SK-N-SH (cell line): ENCODE measurements around the gene DUSP10. TPM values are rescaled to one million over a fixed set of nuclear protein-coding genes. Genes with fewer than 3 reads are reported as not detected.

Experiments used
- CTCF ChIA-PET: fragments of 300-600, 350-600 bp; formaldehyde crosslinking; extraction: SDS; loops from one replicate; lab custom pipeline; 2021; lab: Yijun Ruan, JAX
- POLR2A ChIA-PET: fragments of 350-600 bp; sonication (Branson Sonifier 250); formaldehyde crosslinking; extraction: SDS; loops from one replicate; lab custom pipeline; 2020; ENCODE audit warnings: antibody characterized with exemption, inconsistent platforms; lab: Yijun Ruan, JAX
- DNase-seq: peaks from one replicate; pipeline ENCODE4 v3.0.0; 2012
- H2AFZ ChIP-seq: fragments of 200-600 bp; sonication (generic); 2 replicates; pipeline ENCODE4 v1.8.1; 2016; ENCODE audit warnings: antibody characterized with exemption, mild to moderate bottlenecking, low read depth
- H3F3A ChIP-seq: fragments of 200-600 bp; sonication (generic); replicated peaks from 2 replicates; pipeline ENCODE3; 2016; ENCODE audit warnings: antibody characterized with exemption, mild to moderate bottlenecking; ENCODE audit not compliant: insufficient read depth
- H3K27ac ChIP-seq, 2 experiments: fragments of 200-500 bp in 1 of 2; fragments of 200-600 bp in 1 of 2; sonication (Bioruptor generic) in 1 of 2; sonication (generic), shearing (Covaris generic) in 1 of 2; 2 replicates each; pipeline versions ENCODE4 v1.5.1 to v1.6.1; 2014 to 2016; ENCODE audit warnings: low read depth in 2 of 2, inconsistent platforms in 1 of 2, low read length in 1 of 2, mild to moderate bottlenecking in 1 of 2, mixed read lengths in 1 of 2
- H3K27me3 ChIP-seq: fragments of 200-600 bp; sonication (generic), shearing (Covaris generic); 2 replicates; pipeline ENCODE4 v1.6.1; 2016; ENCODE audit warnings: mixed run types; ENCODE audit not compliant: insufficient read depth
- H3K36me3 ChIP-seq, 2 experiments: fragments of 200-500 bp in 1 of 2; fragments of 200-600 bp in 1 of 2; sonication (Bioruptor generic) in 1 of 2; sonication (generic) in 1 of 2; replicated peaks in 1 of 2; 2 replicates each; pipeline versions ENCODE3 to v1.5.1; 2014 to 2016; ENCODE audit warnings: low read length in 1 of 2, mild to moderate bottlenecking in 1 of 2; ENCODE audit not compliant: insufficient read depth in 2 of 2, control insufficient read depth in 1 of 2
- H3K4me1 ChIP-seq, 2 experiments: fragments of 200-500 bp in 1 of 2; fragments of 200-600 bp in 1 of 2; sonication (Bioruptor generic) in 1 of 2; sonication (generic), shearing (Covaris generic) in 1 of 2; 2 replicates each; pipeline versions ENCODE4 v1.5.1 to v1.6.1; 2014 to 2016; ENCODE audit warnings: low read depth in 1 of 2, low read length in 1 of 2, mixed run types in 1 of 2; ENCODE audit not compliant: insufficient read depth in 2 of 2, control insufficient read depth in 1 of 2
- H3K4me2 ChIP-seq: fragments of 200-600 bp; sonication (generic), shearing (Covaris generic); 2 replicates; pipeline ENCODE4 v1.6.1; 2017; ENCODE audit warnings: mixed run types
- H3K4me3 ChIP-seq, 2 experiments: fragments of 200-500 bp in 1 of 2; fragments of 200-600 bp in 1 of 2; sonication (Bioruptor generic) in 1 of 2; sonication (generic), shearing (Covaris generic) in 1 of 2; 2 replicates each; pipeline versions ENCODE4 v1.5.1 to v1.8.1; 2014 to 2016; ENCODE audit warnings: low read depth in 2 of 2, inconsistent platforms in 1 of 2, low read length in 1 of 2, mild to moderate bottlenecking in 1 of 2, mixed read lengths in 1 of 2, moderate library complexity in 1 of 2
- H3K79me2 ChIP-seq: fragments of 200-600 bp; sonication (generic); 2 replicates; pipeline ENCODE4 v1.8.1; 2017; ENCODE audit warnings: mild to moderate bottlenecking; ENCODE audit not compliant: insufficient read depth
- H3K9ac ChIP-seq: fragments of 200-600 bp; sonication (generic); 2 replicates; pipeline ENCODE4 v1.6.1; 2017; ENCODE audit warnings: mixed run types
- H3K9me2 ChIP-seq: fragments of 200-600 bp; sonication (generic); 2 replicates; pipeline ENCODE4 v1.6.1; 2017; ENCODE audit warnings: mixed run types
- H3K9me3 ChIP-seq: fragments of 200-600 bp; sonication (generic); 2 replicates; pipeline ENCODE4 v1.6.1; 2017; ENCODE audit warnings: mixed run types, mild to moderate bottlenecking, moderate library complexity
- H4K20me1 ChIP-seq: fragments of 200-600 bp; sonication (generic); 2 replicates; pipeline ENCODE4 v1.6.1; 2017; ENCODE audit warnings: mild to moderate bottlenecking, mixed run types; ENCODE audit not compliant: insufficient read depth
- CHD2 ChIP-seq: fragments of 150-350 bp; IDR thresholded peaks from 2 replicates; pipeline ENCODE4 v1.6.1; 2018; ENCODE audit warnings: low read length; ENCODE audit not compliant: partially characterized antibody
- ELF1 ChIP-seq: IDR thresholded peaks from 2 replicates; pipeline ENCODE4 v1.4.0; 2012
- FOSL2 ChIP-seq: IDR thresholded peaks from 2 replicates; pipeline ENCODE4 v1.4.0; 2012; ENCODE audit warnings: low read depth, mild to moderate bottlenecking, moderate library complexity, borderline replicate concordance
- GATA2 ChIP-seq: sonication (generic); formaldehyde crosslinking; IDR thresholded peaks from 2 replicates; pipeline ENCODE4 v1.5.0; 2020; ENCODE audit warnings: mild to moderate bottlenecking, missing genetic modification reagents
- JUND ChIP-seq: IDR thresholded peaks from 2 replicates; pipeline ENCODE4 v1.4.0; 2012
- MXI1 ChIP-seq: IDR thresholded peaks from 2 replicates; pipeline ENCODE4 v1.6.1; 2012; ENCODE audit warnings: mild to moderate bottlenecking, low read depth, low read length, improper control_type of control experiment
- NFIC ChIP-seq: IDR thresholded peaks from 2 replicates; pipeline ENCODE4 v1.4.0; 2012; ENCODE audit warnings: borderline replicate concordance
- POLR2AphosphoS5 ChIP-seq: IDR thresholded peaks from 2 replicates; pipeline ENCODE4 v1.6.1; 2012; ENCODE audit warnings: low read depth, low read length
- RCOR1 ChIP-seq: fragments of 150-350 bp; IDR thresholded peaks from 2 replicates; pipeline ENCODE4 v1.6.1; 2017; ENCODE audit warnings: antibody characterized with exemption, low read length
- RFX5 ChIP-seq: IDR thresholded peaks from 2 replicates; pipeline ENCODE4 v1.6.1; 2012; ENCODE audit warnings: mild to moderate bottlenecking, improper control_type of control experiment, low read length
- SIN3A ChIP-seq: IDR thresholded peaks from 2 replicates; pipeline ENCODE4 v1.6.1; 2012; ENCODE audit warnings: low read depth, mild to moderate bottlenecking, low read length, moderate library complexity, borderline replicate concordance
- TAF1 ChIP-seq: IDR thresholded peaks from 2 replicates; pipeline ENCODE4 v1.6.1; 2012; ENCODE audit warnings: low read depth, mild to moderate bottlenecking, low read length, moderate library complexity, borderline replicate concordance
- TCF12 ChIP-seq: IDR thresholded peaks from 2 replicates; pipeline ENCODE4 v1.4.0; 2012
- WGBS: methylation state at CpG from one replicate; pipeline ENCODE4 v1.1.6; 2017; ENCODE audit warnings: low lambda C conversion rate; 5-methylcytosine and 5-hydroxymethylcytosine counted together
- polyA plus RNA-seq, 3 experiments: library from polyadenylated mRNA; depleted of rRNA; stranded (reverse); fragments of >200 nt; gene quantifications; 2 replicates each; pipeline ENCODE4 v1.2.3, GENCODE V29; 2012
- TF ChIP-seq, protein P1 (sequence below): IDR thresholded peaks from 2 replicates; pipeline ENCODE4 v1.4.0; 2012; ENCODE audit warnings: low read depth
- TF ChIP-seq, protein P2 (sequence below): IDR thresholded peaks from 2 replicates; pipeline ENCODE4 v1.4.0; 2012; ENCODE audit warnings: low read depth, borderline replicate concordance
- TF ChIP-seq, protein P3 (sequence below): IDR thresholded peaks from 2 replicates; pipeline ENCODE4; 2012

The DUSP10 gene
- polyA plus RNA-seq, 1 of the 3 experiments (the other 2 are of a cell fraction): 6.4 TPM

DNA sequence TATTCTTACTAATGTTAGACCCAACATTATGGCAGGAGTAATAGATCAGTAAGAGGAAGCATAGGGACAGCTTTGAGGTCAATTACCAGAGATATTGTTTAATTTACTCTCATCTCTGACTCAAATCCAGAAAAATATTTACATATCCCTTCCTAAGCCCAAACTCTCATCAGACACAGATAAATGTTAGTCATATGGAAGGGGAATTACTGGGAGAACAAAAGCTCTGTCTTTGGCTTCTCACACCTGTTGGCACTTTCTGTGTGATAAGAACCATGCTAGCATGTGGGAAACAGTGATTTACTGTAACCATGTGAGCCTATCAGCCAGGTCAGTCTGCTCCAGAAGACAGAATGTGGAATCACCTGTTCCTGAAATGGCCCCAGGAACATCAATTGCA, 72.4 kb downstream of the DUSP10 start:
- Histone ChIP-seq H3K4me3 (no peak overlapping the region), H3K9me3 (no peaks in the 10 kb centered on the region), H3K79me2 (no peaks in the 10 kb centered on the region), H3K9ac (no peak overlapping the region), H3K27ac (no peak overlapping the region), H4K20me1 (no peaks in the 10 kb centered on the region), H3K36me3 (no peaks in the 10 kb centered on the region), H3K9me2 (no peaks in the 10 kb centered on the region), H2AFZ (no peak overlapping the region), H3K4me2 (no peak overlapping the region), H3K4me1 (no peaks in the 10 kb centered on the region), H3F3A (no peaks in the 10 kb centered on the region), H3K27me3 (no peaks in the 10 kb centered on the region)
- TF ChIP-seq NFIC (no peak), POLR2AphosphoS5 (no peak), GATA2 (no peak)
- CTCF ChIA-PET: no interaction called here
- POLR2A ChIA-PET: no interaction called here
- no peak for DNase-seq

DNA sequence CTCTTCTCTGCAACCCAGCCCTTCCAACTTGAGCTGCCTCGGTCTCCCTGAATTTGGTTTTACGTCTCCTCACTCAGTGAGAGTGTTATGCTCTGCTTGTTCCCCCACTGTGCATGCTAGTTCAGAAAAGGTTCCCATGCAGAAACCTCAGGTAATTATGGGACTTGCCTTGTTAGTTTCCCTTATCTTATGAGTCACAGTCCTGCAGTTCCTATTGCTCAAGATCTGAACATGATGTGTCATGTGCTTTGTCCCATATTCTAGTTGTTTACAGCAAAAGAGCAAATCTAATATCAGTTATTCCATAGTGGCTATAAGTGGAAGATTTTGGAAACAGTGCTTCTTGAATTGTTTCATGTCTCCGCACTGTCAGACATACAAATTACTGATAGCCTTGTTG, 74.4 kb downstream of the DUSP10 start:
- CTCF ChIA-PET: interaction anchor here (1.0 kb wide), 1 partner anchor 68 kb away, joined by 3 read pairs; no protein-coding TSS in a partner anchor
- POLR2A ChIA-PET: no interaction called here

DNA sequence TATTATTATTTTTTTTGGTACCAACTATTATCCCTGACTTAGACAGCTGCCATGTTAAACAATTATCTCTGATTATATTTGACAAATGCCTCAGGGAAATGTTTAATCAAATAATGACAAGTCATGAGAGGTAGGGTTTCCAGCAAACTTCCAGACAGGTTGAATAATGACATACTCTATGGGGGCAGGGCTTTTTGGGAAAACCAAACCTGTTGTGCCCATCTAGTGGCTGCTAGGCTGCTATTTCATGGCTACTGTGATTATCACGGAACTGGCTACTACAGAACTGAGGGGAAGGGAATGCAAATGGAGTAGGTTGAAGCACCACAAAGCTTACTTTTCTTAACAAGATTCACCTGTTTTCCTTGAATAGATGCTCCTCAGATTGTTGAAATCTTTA, 77.6 kb downstream of the DUSP10 start:
- H3K36me3 ChIP-seq: no peaks in the 10 kb centered on the region
- H3F3A ChIP-seq: no peaks in the 10 kb centered on the region
- no peak overlapping the region for H2AFZ ChIP-seq
- no peak for DNase-seq
- TF ChIP-seq RCOR1: no peak
- POLR2A ChIA-PET: no interaction called here
- no peaks in the 10 kb centered on the region for H3K4me1 ChIP-seq
- H3K79me2 ChIP-seq: no peaks in the 10 kb centered on the region
- H3K9me2 ChIP-seq: no peaks in the 10 kb centered on the region
- H3K4me2 ChIP-seq: no peak overlapping the region
- CTCF ChIA-PET: interaction anchor here (1.1 kb wide), 1 partner anchor 187 kb away, joined by 3 read pairs; no protein-coding TSS in a partner anchor
- H3K4me3 ChIP-seq: no peak overlapping the region
- H3K9ac ChIP-seq: no peak overlapping the region
- H3K27ac ChIP-seq: no peak overlapping the region
- no peaks in the 10 kb centered on the region for H3K27me3 ChIP-seq
- no peaks in the 10 kb centered on the region for H3K9me3 ChIP-seq
- 50% methylated on average over 1 of the region's 1 CpG for WGBS
- H4K20me1 ChIP-seq: no peaks in the 10 kb centered on the region

More for the DNA sequence above, 74.4 kb downstream of the DUSP10 start:
- H4K20me1 ChIP-seq: no peaks in the 10 kb centered on the region
- no peaks in the 10 kb centered on the region for H3K9me3 ChIP-seq
- H3F3A ChIP-seq: no peaks in the 10 kb centered on the region
- H2AFZ ChIP-seq: no peak overlapping the region
- no peak overlapping the region for H3K9ac ChIP-seq
- no peaks in the 10 kb centered on the region for H3K36me3 ChIP-seq
- H3K4me3 ChIP-seq: no peak overlapping the region
- no peak overlapping the region for H3K27ac ChIP-seq
- H3K4me2 ChIP-seq: no peak overlapping the region
- no peaks in the 10 kb centered on the region for H3K9me2 ChIP-seq
- no peak for DNase-seq
- no peaks in the 10 kb centered on the region for H3K4me1 ChIP-seq
- WGBS: 84% methylated on average over 3 of the region's 3 CpGs
- TF ChIP-seq FOSL2 (peak; percentile 8; the same call in 1 of the 2 replicates), CHD2 (no peak)
- no peaks in the 10 kb centered on the region for H3K79me2 ChIP-seq
- H3K27me3 ChIP-seq: no peaks in the 10 kb centered on the region

DNA sequence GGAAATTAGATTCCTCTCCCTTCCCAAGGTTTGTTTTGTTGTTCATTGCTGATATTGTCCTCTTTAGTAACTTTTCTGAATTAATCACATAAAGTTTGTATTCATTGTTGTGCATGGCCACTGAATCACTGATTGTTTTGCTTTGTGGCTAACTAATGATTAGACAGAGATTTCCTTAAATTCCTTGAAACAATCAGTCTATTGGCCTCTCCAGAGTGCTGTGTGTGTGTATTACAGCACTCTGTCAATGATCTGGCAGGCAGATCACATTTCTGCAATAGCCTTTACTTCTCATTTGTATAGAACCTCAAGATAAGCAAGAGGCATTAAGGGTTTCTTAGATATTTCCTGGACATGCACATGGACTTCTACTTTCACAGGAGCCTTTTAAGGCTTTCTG, 78.6 kb downstream of the DUSP10 start:
- Histone ChIP-seq H3K4me2 (no peak overlapping the region), H3K4me1 (no peaks in the 10 kb centered on the region), H3K9me3 (no peaks in the 10 kb centered on the region), H3F3A (no peaks in the 10 kb centered on the region), H3K36me3 (no peaks in the 10 kb centered on the region), H4K20me1 (no peaks in the 10 kb centered on the region), H3K27me3 (no peaks in the 10 kb centered on the region), H2AFZ (no peak overlapping the region), H3K4me3 (no peak overlapping the region), H3K79me2 (no peaks in the 10 kb centered on the region), H3K9ac (no peak overlapping the region), H3K27ac (no peak overlapping the region), H3K9me2 (no peaks in the 10 kb centered on the region)
- ChIA-PET POLR2A (no interaction called here), CTCF (interaction anchor here (1.1 kb wide), 1 partner anchor 186 kb away, joined by 3 read pairs; no protein-coding TSS in a partner anchor)
- DNase-seq: no peak
- TF ChIP-seq, protein P1, sequence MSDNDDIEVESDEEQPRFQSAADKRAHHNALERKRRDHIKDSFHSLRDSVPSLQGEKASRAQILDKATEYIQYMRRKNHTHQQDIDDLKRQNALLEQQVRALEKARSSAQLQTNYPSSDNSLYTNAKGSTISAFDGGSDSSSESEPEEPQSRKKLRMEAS: no peak
- no peak for TF ChIP-seq JUND
- TF ChIP-seq, protein P2, sequence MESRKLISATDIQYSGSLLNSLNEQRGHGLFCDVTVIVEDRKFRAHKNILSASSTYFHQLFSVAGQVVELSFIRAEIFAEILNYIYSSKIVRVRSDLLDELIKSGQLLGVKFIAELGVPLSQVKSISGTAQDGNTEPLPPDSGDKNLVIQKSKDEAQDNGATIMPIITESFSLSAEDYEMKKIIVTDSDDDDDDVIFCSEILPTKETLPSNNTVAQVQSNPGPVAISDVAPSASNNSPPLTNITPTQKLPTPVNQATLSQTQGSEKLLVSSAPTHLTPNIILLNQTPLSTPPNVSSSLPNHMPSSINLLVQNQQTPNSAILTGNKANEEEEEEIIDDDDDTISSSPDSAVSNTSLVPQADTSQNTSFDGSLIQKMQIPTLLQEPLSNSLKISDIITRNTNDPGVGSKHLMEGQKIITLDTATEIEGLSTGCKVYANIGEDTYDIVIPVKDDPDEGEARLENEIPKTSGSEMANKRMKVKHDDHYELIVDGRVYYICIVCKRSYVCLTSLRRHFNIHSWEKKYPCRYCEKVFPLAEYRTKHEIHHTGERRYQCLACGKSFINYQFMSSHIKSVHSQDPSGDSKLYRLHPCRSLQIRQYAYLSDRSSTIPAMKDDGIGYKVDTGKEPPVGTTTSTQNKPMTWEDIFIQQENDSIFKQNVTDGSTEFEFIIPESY: no peak
- TF ChIP-seq, protein P3, sequence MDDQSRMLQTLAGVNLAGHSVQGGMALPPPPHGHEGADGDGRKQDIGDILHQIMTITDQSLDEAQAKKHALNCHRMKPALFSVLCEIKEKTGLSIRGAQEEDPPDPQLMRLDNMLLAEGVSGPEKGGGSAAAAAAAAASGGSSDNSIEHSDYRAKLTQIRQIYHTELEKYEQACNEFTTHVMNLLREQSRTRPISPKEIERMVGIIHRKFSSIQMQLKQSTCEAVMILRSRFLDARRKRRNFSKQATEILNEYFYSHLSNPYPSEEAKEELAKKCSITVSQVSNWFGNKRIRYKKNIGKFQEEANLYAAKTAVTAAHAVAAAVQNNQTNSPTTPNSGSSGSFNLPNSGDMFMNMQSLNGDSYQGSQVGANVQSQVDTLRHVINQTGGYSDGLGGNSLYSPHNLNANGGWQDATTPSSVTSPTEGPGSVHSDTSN: no peak
- TF ChIP-seq RFX5: no peak
- no peak for TF ChIP-seq TCF12
- TF ChIP-seq FOSL2: no peak
- no peak for TF ChIP-seq ELF1
- no peak for TF ChIP-seq MXI1
- no peak for TF ChIP-seq SIN3A
- no peak for TF ChIP-seq TAF1
- no peak for TF ChIP-seq POLR2AphosphoS5
